ENCODE results near the gene MKI67. TPM values are rescaled to one million over a fixed set of nuclear protein-coding genes. Genes with fewer than 3 reads are reported as not detected.

Gene MKI67
- total and polyA plus RNA-seq, 2 of the 4 experiments (the other 2 are of a cell fraction), result 13.5 to 36.4 TPM

- Histone ChIP-seq H3K56ac (ENCODE audit: extremely low read depth, insufficient read depth, low read length) (no peak overlapping the region), H3K9me3 (ENCODE audit: control insufficient read depth, insufficient read depth, low read length) (no peaks in the 10 kb centered on the region), H3K4ac (ENCODE audit: low read depth, low read length) (no peak overlapping the region), H3K27ac (ENCODE audit: insufficient read depth, low read length) (no peak overlapping the region; the same call in 1 of the 2 replicates), H2AFZ (replicated peaks; ENCODE audit: low read length, poor library complexity) (no peak overlapping the region), H3K4me3 (ENCODE audit: insufficient read depth, low read depth, low read length) (no peak overlapping the region), H2BK20ac (ENCODE audit: low read depth, low read length) (no peak overlapping the region), H3K14ac (replicated peaks; ENCODE audit: low read depth, low read length) (no peak overlapping the region), H3K27me3 (ENCODE audit: control insufficient read depth, insufficient read depth, low read length) (peaks cover 7% of the 10 kb centered on the region; the same call in 1 of the 2 replicates), H4K5ac (ENCODE audit: low read depth, low read length) (no peak overlapping the region), H2BK120ac (ENCODE audit: low read depth, low read length) (no peak overlapping the region), H3K18ac (ENCODE audit: low read depth, low read length) (no peak overlapping the region), H3K36me3 (ENCODE audit: control insufficient read depth, insufficient read depth, low read length) (no peaks in the 10 kb centered on the region), H4K91ac (ENCODE audit: insufficient read depth, low read depth, low read length) (no peak overlapping the region), H2BK5ac (ENCODE audit: low read depth, low read length, poor library complexity, severe bottlenecking) (no peak overlapping the region), H3K9me1 (ENCODE audit: insufficient read depth, low read length) (no peaks in the 10 kb centered on the region), H3K23ac (ENCODE audit: low read depth, low read length) (no peak overlapping the region), H4K8ac (ENCODE audit: low read depth in 2 of 2, low read length in 2 of 2) (no peak overlapping the region), H2AK9ac (replicated peaks; ENCODE audit: low read depth, low read length, poor library complexity) (no peak overlapping the region), H3K9ac (ENCODE audit: low read depth, low read length) (no peak overlapping the region), H3K4me2 (ENCODE audit: low read depth, low read length) (peak overlapping the region; percentile 64), H3K79me1 (ENCODE audit: low read depth in 1 of 2, low read length in 2 of 2) (no peaks in the 10 kb centered on the region), H3K4me1 (ENCODE audit: control insufficient read depth, insufficient read depth, low read length) (peaks cover 2% of the 10 kb centered on the region), H4K20me1 (ENCODE audit: insufficient read depth, low read length) (no peaks in the 10 kb centered on the region), H2BK15ac (ENCODE audit: low read depth, low read length) (no peak overlapping the region), H2AK5ac (ENCODE audit: low read depth, low read length) (no peak overlapping the region)
- CTCF ChIA-PET, result no interaction called here
- POLR2A ChIA-PET (ENCODE audit: unreplicated experiment), result no interaction called here
- intact Hi-C loops (cut with micrococcal nuclease), result loop anchor here (2.0 kb wide), 1 partner anchor 21 kb away; the partner anchor contains the start of gene MKI67
- WGBS, 2 experiments (ENCODE audit: extremely low coverage in 2 of 2, insufficient read length in 1 of 2), result no CpG with 5 or more reads among the region's 2 CpGs
- ATAC-seq (ENCODE audit: low read depth) (peak; percentile 35; the same call in 1 of the 2 replicates), DNase-seq (peak; percentile 82)
- TF ChIP-seq MAZ (IDR thresholded peaks at IDR 0.05; ENCODE audit: borderline replicate concordance, low read depth, low read length) (no peak), FOS (IDR thresholded peaks at IDR 0.05; ENCODE audit: low read depth, low read length) (no peak), USF2 (IDR thresholded peaks at IDR 0.05; ENCODE audit: low read depth, low read length) (no peak), CHD1 (IDR thresholded peaks at IDR 0.05; ENCODE audit: low read depth, low read length) (no peak), MAFK (IDR thresholded peaks at IDR 0.05; ENCODE audit: low read depth, low read length) (no peak), CEBPB (IDR thresholded peaks at IDR 0.05; ENCODE audit: low read depth, low read length) (peak; percentile 36; the same call in 1 of the 2 replicates), BHLHE40 (IDR thresholded peaks at IDR 0.05; ENCODE audit: low read depth, low read length) (no peak)
- in situ Hi-C loops (cut with MboI; ENCODE audit: low sequenced_read_pairs), result no loop called here
- no TSS peak for BruUV-seq (replicated peaks)
- dilution Hi-C loops (cut with HindIII; ENCODE audit: low sequenced_read_pairs, unreplicated experiment), result no loop called here
Observed at GRCh38 chr10:128147669-128148068, 21.4 kb upstream of the MKI67 start.
